HepG2 (cell line): Measurements from ENCODE around the gene SCUBE1. TPM values are rescaled to one million over a fixed set of nuclear protein-coding genes. Genes with fewer than 3 reads are reported as not detected.

Experiments
- ATAC-seq: fragments of 200-7000 bp; cut with Tn5 transposase; 3 replicates; pipeline ENCODE4 v1.9.1; 2020; ENCODE audit warnings: mild to moderate bottlenecking, moderate library complexity
- BruUV-seq: library from RNA; stranded (reverse); fragments of 400-500 nt; replicated peaks from 2 replicates; lab custom pipeline; 2021; lab: Mats Ljungman, UMichigan
- CTCF ChIA-PET: fragments of 300-600 bp; formaldehyde crosslinking; extraction: SDS; loops from one replicate; lab custom pipeline; 2021; ENCODE audit warnings: low total read pairs, inconsistent platforms, low intra/inter-chr PET ratio; lab: Yijun Ruan, JAX
- POLR2A ChIA-PET: fragments of 350-600 bp; sonication (Branson Sonifier 250); formaldehyde crosslinking; loops from one replicate; lab custom pipeline; 2020; ENCODE audit warnings: antibody characterized with exemption, inconsistent platforms; lab: Yijun Ruan, JAX
- DNase-seq: peaks from one replicate; pipeline ENCODE4 v3.0.0-alpha.2; 2015; ENCODE audit warnings: low spot score
- FAIRE-seq: peaks from 3 replicates; lab custom pipeline; 2011; peaks lifted over from hg19 to GRCh38; lab: Jason Lieb, UNC
- H2AFZ ChIP-seq: one replicate; pipeline ENCODE4 v1.6.1; 2011; ENCODE audit warnings: low read length, inconsistent platforms
- H3K27ac ChIP-seq: fragments of 300-600 bp; 3 replicates; pipeline ENCODE4 v1.8.0; 2011; ENCODE audit warnings: mixed run types, mild to moderate bottlenecking, mixed read lengths, low read length, inconsistent platforms; ENCODE audit not compliant: insufficient read depth; ENCODE audit errors: extremely low read length
- H3K27me3 ChIP-seq, 2 experiments: fragments of 200-600 bp in 1 of 2; 2 replicates in 1 of 2; 3 replicates in 1 of 2; pipeline versions ENCODE4 v1.6.0 to v1.8.0; 2011; ENCODE audit warnings: low read length in 2 of 2, mild to moderate bottlenecking in 2 of 2, moderate library complexity in 2 of 2, inconsistent platforms in 1 of 2; ENCODE audit not compliant: insufficient read depth in 2 of 2, control insufficient read depth in 1 of 2
- H3K36me3 ChIP-seq, 2 experiments: fragments of 200-600 bp in 1 of 2; replicated peaks in 1 of 2; 2 replicates in 1 of 2; 3 replicates in 1 of 2; pipeline versions ENCODE4 v1.5.1 to v1.8.0; 2011; ENCODE audit warnings: low read length in 2 of 2, inconsistent platforms in 1 of 2; ENCODE audit not compliant: insufficient read depth in 2 of 2, control insufficient read depth in 1 of 2
- H3K4me1 ChIP-seq: 2 replicates; pipeline ENCODE4 v1.5.1; 2012; ENCODE audit warnings: low read length, inconsistent platforms; ENCODE audit not compliant: insufficient read depth
- H3K4me2 ChIP-seq: 2 replicates; pipeline ENCODE4 v1.6.0; 2011; ENCODE audit warnings: low read depth, low read length, inconsistent platforms
- H3K4me3 ChIP-seq, 3 experiments: fragments of 200-600 bp in 1 of 3; sonication (generic), shearing (Covaris generic) in 1 of 3; replicated peaks in 1 of 3; 2 replicates each; pipeline ENCODE4 v1.5.1; 2011 to 2016; ENCODE audit warnings: low read length in 3 of 3, inconsistent platforms in 2 of 3, low read depth in 2 of 3, mild to moderate bottlenecking in 2 of 3, control low read depth in 1 of 3, mixed read lengths in 1 of 3; ENCODE audit not compliant: insufficient read depth in 1 of 3
- H3K79me2 ChIP-seq: one replicate; pipeline ENCODE4 v1.6.1; 2011; ENCODE audit warnings: low read length, inconsistent platforms; ENCODE audit not compliant: insufficient read depth
- H3K9ac ChIP-seq: 2 replicates; pipeline ENCODE4 v1.6.0; 2011; ENCODE audit warnings: mild to moderate bottlenecking, low read depth, low read length, inconsistent platforms; ENCODE audit not compliant: insufficient read depth
- H3K9me3 ChIP-seq: 2 replicates; pipeline ENCODE4 v1.5.1; 2012; ENCODE audit warnings: mild to moderate bottlenecking, low read length
- H4K20me1 ChIP-seq: 2 replicates; pipeline ENCODE4 v1.6.0; 2011; ENCODE audit warnings: inconsistent platforms, mild to moderate bottlenecking, low read length, moderate library complexity; ENCODE audit not compliant: insufficient read depth
- CBX2 ChIP-seq, 2 experiments: fragments of 200-600 bp in 1 of 2; sonication (generic); formaldehyde crosslinking in 1 of 2; IDR thresholded peaks; 2 replicates each; pipeline versions ENCODE4 v1.7.0 to v1.8.1; 2018 to 2022; ENCODE audit warnings: low read depth in 2 of 2, low read length in 1 of 2, mild to moderate bottlenecking in 1 of 2, missing genetic modification reagents in 1 of 2
- HNF1A ChIP-seq, 2 experiments: sonication (generic) in 1 of 2; formaldehyde crosslinking in 1 of 2; IDR thresholded peaks; 2 replicates each; pipeline versions ENCODE4 v1.4.0 to v1.6.1; 2016 to 2020; ENCODE audit warnings: borderline replicate concordance in 1 of 2, low read depth in 1 of 2, mild to moderate bottlenecking in 1 of 2, missing genetic modification reagents in 1 of 2
- KDM5A ChIP-seq: fragments of 200-600 bp; sonication (generic); IDR thresholded peaks from 2 replicates; pipeline ENCODE4 v1.7.0; 2018; ENCODE audit warnings: antibody characterized with exemption, mild to moderate bottlenecking, low read length, borderline replicate concordance
- SNAPC2 ChIP-seq: sonication (generic); formaldehyde crosslinking; IDR thresholded peaks from 2 replicates; pipeline ENCODE4 v1.8.1; 2022; ENCODE audit warnings: mild to moderate bottlenecking, missing genetic modification reagents
- TBX3 ChIP-seq: fragments of 450-650 bp; IDR thresholded peaks from 2 replicates; pipeline ENCODE4 v1.6.1; 2017; ENCODE audit warnings: antibody characterized with exemption, mild to moderate bottlenecking, inconsistent platforms, borderline replicate concordance
- ZBTB46 ChIP-seq: sonication (generic); formaldehyde crosslinking; IDR thresholded peaks from 2 replicates; pipeline ENCODE4 v1.4.0; 2020; ENCODE audit warnings: mild to moderate bottlenecking, missing genetic modification reagents, borderline replicate concordance
- ZKSCAN1 ChIP-seq: fragments of 150-350 bp; IDR thresholded peaks from 2 replicates; pipeline ENCODE4 v1.6.1; 2014; ENCODE audit warnings: low read length
- ZNF121 ChIP-seq: sonication (generic); formaldehyde crosslinking; IDR thresholded peaks from 2 replicates; pipeline ENCODE4 v1.5.0; 2020; ENCODE audit warnings: mild to moderate bottlenecking, missing genetic modification reagents
- ZNF484 ChIP-seq: sonication (generic); formaldehyde crosslinking; IDR thresholded peaks from 2 replicates; pipeline ENCODE4 v1.5.1; 2020; ENCODE audit warnings: mild to moderate bottlenecking, low read depth, missing genetic modification reagents, borderline replicate concordance
- ZNF780A ChIP-seq: sonication (generic); formaldehyde crosslinking; IDR thresholded peaks from 2 replicates; pipeline ENCODE4 v1.8.0; 2022; ENCODE audit warnings: mild to moderate bottlenecking, missing genetic modification reagents, moderate library complexity
- WGBS: methylation state at CpG from one replicate; pipeline ENCODE4 v1.1.6; 2017; ENCODE audit warnings: low lambda C conversion rate; 5-methylcytosine and 5-hydroxymethylcytosine counted together
- in situ Hi-C: cut with HindIII; loops from 2 replicates; pipeline ENCODE4 v1.10.0; 2017; ENCODE audit warnings: low pct_unique_long_range_greater_than_20kb; ENCODE audit not compliant: extremely low pct_ligation_motif_present
- intact Hi-C: fragments of 100-400 bp; cut with micrococcal nuclease; formaldehyde crosslinking; loops from one replicate; pipeline ENCODE4 v1.10.0; 2022; ENCODE audit not compliant: unreplicated experiment
- polyA plus RNA-seq, 8 experiments: library from polyadenylated mRNA; depleted of rRNA in 3 of 8; stranded (reverse) in 7 of 8; unstranded in 1 of 8; fragments of >200 nt; fragmentation: Illumina TruSeq in 4 of 8; extraction: Trizol in 4 of 8; gene quantifications; 2 replicates each; pipeline versions ENCODE4 v1.2.1 to v1.2.3, GENCODE V29; 2011 to 2016; ENCODE audit warnings: low read depth in 4 of 8, missing spikeins in 1 of 8, mixed read lengths in 1 of 8; ENCODE audit not compliant: insufficient read depth in 1 of 8
- total RNA-seq, 5 experiments: library from RNA; depleted of rRNA; stranded (reverse); fragments of >200 nt; fragmentation: Illumina TruSeq; extraction: Trizol; gene quantifications; 2 replicates each; pipeline ENCODE4 v1.2.3, GENCODE V29; 2016; ENCODE audit warnings: low read depth in 1 of 5
- TF ChIP-seq, protein P1 (sequence below): sonication (generic); formaldehyde crosslinking; conservative IDR thresholded peaks from 2 replicates; pipeline ENCODE4 v1.8.1; 2023; ENCODE audit warnings: missing genetic modification reagents

SCUBE1 gene
- total and polyA plus RNA-seq, 2 of the 13 experiments (the other 11 are each of a cell fraction or from before 2014, with no cell fraction given): under 0.01 to 0.05 TPM

DNA sequence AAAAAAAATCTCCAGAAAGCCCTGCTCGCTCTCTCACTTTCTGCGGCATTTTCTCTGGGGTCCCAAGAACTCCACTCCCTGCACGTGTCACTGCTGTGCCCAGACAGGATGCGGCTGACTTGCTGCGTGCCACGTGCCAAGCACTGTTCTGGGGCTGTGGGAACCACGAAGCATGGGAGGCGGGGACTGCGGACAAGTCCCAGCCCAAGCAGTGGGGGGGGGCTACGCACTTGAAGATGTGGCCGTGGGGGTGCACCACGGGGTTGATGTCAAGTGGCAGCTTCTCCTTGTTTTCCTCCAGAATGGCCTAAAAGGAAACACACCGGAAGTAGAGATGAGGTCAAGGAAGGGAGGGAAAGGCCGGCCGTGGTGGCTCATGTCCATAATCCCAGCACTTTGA is 167.1 kb downstream of the SCUBE1 start (continued):
- TF ChIP-seq HNF1A (IDR thresholded peaks at IDR 0.05; ENCODE audit: low read depth) (no peak), HNF1A (CRISPR knock-in tag; IDR thresholded peaks at IDR 0.05; ENCODE audit: borderline replicate concordance) (no peak), ZNF121 (no peak), CBX2 (IDR thresholded peaks at IDR 0.05; ENCODE audit: low read depth, low read length) (no peak), CBX2 (CRISPR knock-in tag; IDR thresholded peaks at IDR 0.05; ENCODE audit: low read depth) (no peak), ZNF484 (CRISPR knock-in tag) (no peak), TBX3 (no peak)

GRCh38 chr22:43174941-43175531 is 168.1 kb downstream of the SCUBE1 start:
- H2AFZ ChIP-seq: no peak overlapping the region
- no peaks in the 10 kb centered on the region for H3K4me1 ChIP-seq
- FAIRE-seq (no peak), ATAC-seq (no peak), DNase-seq (no peak)
- no peaks in the 10 kb centered on the region for H3K79me2 ChIP-seq
- no peak overlapping the region for H3K4me2 ChIP-seq
- no peaks in the 10 kb centered on the region for H3K27me3 ChIP-seq
- intact Hi-C loops: no loop called here
- in situ Hi-C loops: no loop called here
- WGBS: 100% methylated on average over 1 of the region's 9 CpGs
- H3K27ac ChIP-seq: no peak overlapping the region
- no peaks in the 10 kb centered on the region for H3K9me3 ChIP-seq
- no peak overlapping the region for H3K9ac ChIP-seq
- no peak overlapping the region for H3K4me3 ChIP-seq
- CTCF ChIA-PET: no interaction called here
- peaks cover 21 to 50% of the 10 kb centered on the region in 2 experiments; a peak in 4 of 5 replicates for H3K36me3 ChIP-seq
- no peaks in the 10 kb centered on the region for H4K20me1 ChIP-seq
- BruUV-seq: no TSS peak
- POLR2A ChIA-PET: no interaction called here
- TF ChIP-seq ZBTB46 (CRISPR knock-in tag): no peak
- TF ChIP-seq SNAPC2: no peak
- TF ChIP-seq KDM5A: no peak
- TF ChIP-seq, protein P1, sequence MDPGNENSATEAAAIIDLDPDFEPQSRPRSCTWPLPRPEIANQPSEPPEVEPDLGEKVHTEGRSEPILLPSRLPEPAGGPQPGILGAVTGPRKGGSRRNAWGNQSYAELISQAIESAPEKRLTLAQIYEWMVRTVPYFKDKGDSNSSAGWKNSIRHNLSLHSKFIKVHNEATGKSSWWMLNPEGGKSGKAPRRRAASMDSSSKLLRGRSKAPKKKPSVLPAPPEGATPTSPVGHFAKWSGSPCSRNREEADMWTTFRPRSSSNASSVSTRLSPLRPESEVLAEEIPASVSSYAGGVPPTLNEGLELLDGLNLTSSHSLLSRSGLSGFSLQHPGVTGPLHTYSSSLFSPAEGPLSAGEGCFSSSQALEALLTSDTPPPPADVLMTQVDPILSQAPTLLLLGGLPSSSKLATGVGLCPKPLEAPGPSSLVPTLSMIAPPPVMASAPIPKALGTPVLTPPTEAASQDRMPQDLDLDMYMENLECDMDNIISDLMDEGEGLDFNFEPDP (CRISPR knock-in tag): no peak
- no peak for TF ChIP-seq ZNF780A (CRISPR knock-in tag)
- TF ChIP-seq ZKSCAN1: no peak
